ENCODE data around the gene ELMO2.

Gene ELMO2

GRCh38 chr20:46419882-46420281, 13.5 kb upstream of the ELMO2 start:
- no peak overlapping the region for H3K4me3 ChIP-seq (ENCODE audit: insufficient read length, low read depth)
- 0 out of 2 replicates have a peak, but pooled peaks cover 3% of the 10 kb centered on the region for H3K9me3 ChIP-seq (ENCODE audit: insufficient read depth, low read length)
- peaks cover 10% of the 10 kb centered on the region for H3K4me1 ChIP-seq (ENCODE audit: insufficient read depth, insufficient read length)
- TF ChIP-seq YY1 (IDR thresholded peaks at IDR 0.05; ENCODE audit: insufficient read depth, insufficient read length) (no peak), SUZ12 (IDR thresholded peaks at IDR 0.05; ENCODE audit: extremely low read depth, insufficient read depth, insufficient read length) (no peak), ZNF274 (IDR thresholded peaks at IDR 0.05; ENCODE audit: low read depth, low read length) (no peak)
- no peak for DNase-seq (ENCODE audit: low read depth, low spot score)
- no peak overlapping the region for H3K9ac ChIP-seq (ENCODE audit: insufficient read length, low read depth)
- H3K27me3 ChIP-seq (ENCODE audit: insufficient read depth, insufficient read length): no peaks in the 10 kb centered on the region
- H3K36me3 ChIP-seq (ENCODE audit: insufficient read depth, insufficient read length, low read length): no peaks in the 10 kb centered on the region

GRCh38 chr20:46416839-46417238, 10.4 kb upstream of the ELMO2 start:
- TF ChIP-seq YY1 (IDR thresholded peaks at IDR 0.05; ENCODE audit: insufficient read depth, insufficient read length): no peak
- TF ChIP-seq ZNF274 (IDR thresholded peaks at IDR 0.05; ENCODE audit: low read depth, low read length): no peak
- TF ChIP-seq SUZ12 (IDR thresholded peaks at IDR 0.05; ENCODE audit: extremely low read depth, insufficient read depth, insufficient read length): no peak
- Histone ChIP-seq H3K9ac (ENCODE audit: insufficient read length, low read depth) (no peak overlapping the region), H3K27me3 (ENCODE audit: insufficient read depth, insufficient read length) (no peaks in the 10 kb centered on the region), H3K9me3 (ENCODE audit: insufficient read depth, low read length) (peaks cover 3% of the 10 kb centered on the region; the same call in 1 of the 2 replicates), H3K4me1 (ENCODE audit: insufficient read depth, insufficient read length) (peaks cover 6% of the 10 kb centered on the region), H3K4me3 (ENCODE audit: insufficient read length, low read depth) (no peak overlapping the region), H3K36me3 (ENCODE audit: insufficient read depth, insufficient read length, low read length) (no peaks in the 10 kb centered on the region)
- DNase-seq (ENCODE audit: low read depth, low spot score): no peak

GRCh38 chr20:46416421-46416820, 10.0 kb upstream of the ELMO2 start:
- TF ChIP-seq ZNF274 (IDR thresholded peaks at IDR 0.05; ENCODE audit: low read depth, low read length): no peak
- H3K4me3 ChIP-seq (ENCODE audit: insufficient read length, low read depth): no peak overlapping the region
- H3K4me1 ChIP-seq (ENCODE audit: insufficient read depth, insufficient read length): peaks cover 6% of the 10 kb centered on the region
- H3K9ac ChIP-seq (ENCODE audit: insufficient read length, low read depth): no peak overlapping the region
- H3K36me3 ChIP-seq (ENCODE audit: insufficient read depth, insufficient read length, low read length): no peaks in the 10 kb centered on the region
- H3K9me3 ChIP-seq (ENCODE audit: insufficient read depth, low read length): peaks cover 3% of the 10 kb centered on the region; the same call in 1 of the 2 replicates
- no peak for DNase-seq (ENCODE audit: low read depth, low spot score)
- H3K27me3 ChIP-seq (ENCODE audit: insufficient read depth, insufficient read length): no peaks in the 10 kb centered on the region

GRCh38 chr20:46415773-46416172, 9.4 kb upstream of the ELMO2 start:
- no peaks in the 10 kb centered on the region for H3K27me3 ChIP-seq (ENCODE audit: insufficient read depth, insufficient read length)
- TF ChIP-seq SUZ12 (IDR thresholded peaks at IDR 0.05; ENCODE audit: extremely low read depth, insufficient read depth, insufficient read length): no peak
- no peak for TF ChIP-seq ZNF274 (IDR thresholded peaks at IDR 0.05; ENCODE audit: low read depth, low read length)
- TF ChIP-seq YY1 (IDR thresholded peaks at IDR 0.05; ENCODE audit: insufficient read depth, insufficient read length): no peak
- peaks cover 3% of the 10 kb centered on the region; the same call in 1 of the 2 replicates for H3K9me3 ChIP-seq (ENCODE audit: insufficient read depth, low read length)
- peaks cover 6% of the 10 kb centered on the region for H3K4me1 ChIP-seq (ENCODE audit: insufficient read depth, insufficient read length)
- DNase-seq (ENCODE audit: low read depth, low spot score): no peak
- no peak overlapping the region for H3K4me3 ChIP-seq (ENCODE audit: insufficient read length, low read depth)
- no peak overlapping the region for H3K9ac ChIP-seq (ENCODE audit: insufficient read length, low read depth)
- no peaks in the 10 kb centered on the region for H3K36me3 ChIP-seq (ENCODE audit: insufficient read depth, insufficient read length, low read length)

- H3K36me3 ChIP-seq (ENCODE audit: insufficient read depth, insufficient read length, low read length): no peaks in the 10 kb centered on the region
- H3K4me3 ChIP-seq (ENCODE audit: insufficient read length, low read depth): no peak overlapping the region
- no peak for DNase-seq (ENCODE audit: low read depth, low spot score)
- H3K27me3 ChIP-seq (ENCODE audit: insufficient read depth, insufficient read length): no peaks in the 10 kb centered on the region
- H3K9ac ChIP-seq (ENCODE audit: insufficient read length, low read depth): no peak overlapping the region
- no peak for TF ChIP-seq YY1 (IDR thresholded peaks at IDR 0.05; ENCODE audit: insufficient read depth, insufficient read length)
- TF ChIP-seq SUZ12 (IDR thresholded peaks at IDR 0.05; ENCODE audit: extremely low read depth, insufficient read depth, insufficient read length): no peak
- H3K9me3 ChIP-seq (ENCODE audit: insufficient read depth, low read length): peaks cover 3% of the 10 kb centered on the region; the same call in 1 of the 2 replicates
- H3K4me1 ChIP-seq (ENCODE audit: insufficient read depth, insufficient read length): peaks cover 6% of the 10 kb centered on the region
Observed at GRCh38 chr20:46414608-46415007, 8.2 kb upstream of the ELMO2 start.

GRCh38 chr20:46411637-46412036, 5.2 kb upstream of the ELMO2 start:
- H3K9ac ChIP-seq (ENCODE audit: insufficient read length, low read depth): no peak overlapping the region
- peaks cover 10% of the 10 kb centered on the region for H3K4me1 ChIP-seq (ENCODE audit: insufficient read depth, insufficient read length)
- H3K9me3 ChIP-seq (ENCODE audit: insufficient read depth, low read length): no peaks in the 10 kb centered on the region; the same call in 1 of the 2 replicates
- H3K27me3 ChIP-seq (ENCODE audit: insufficient read depth, insufficient read length): peaks cover 8% of the 10 kb centered on the region
- no peaks in the 10 kb centered on the region for H3K36me3 ChIP-seq (ENCODE audit: insufficient read depth, insufficient read length, low read length)
- no peak for DNase-seq (ENCODE audit: low read depth, low spot score)
- no peak overlapping the region for H3K4me3 ChIP-seq (ENCODE audit: insufficient read length, low read depth)
- no peak for TF ChIP-seq ZNF274 (IDR thresholded peaks at IDR 0.05; ENCODE audit: low read depth, low read length)
- no peak for TF ChIP-seq YY1 (IDR thresholded peaks at IDR 0.05; ENCODE audit: insufficient read depth, insufficient read length)
- no peak for TF ChIP-seq SUZ12 (IDR thresholded peaks at IDR 0.05; ENCODE audit: extremely low read depth, insufficient read depth, insufficient read length)

GRCh38 chr20:46408281-46408731, 1.9 kb upstream of the ELMO2 start:
- H3K4me1 ChIP-seq (ENCODE audit: insufficient read depth, insufficient read length): peaks cover 14% of the 10 kb centered on the region
- TF ChIP-seq YY1 (IDR thresholded peaks at IDR 0.05; ENCODE audit: insufficient read depth, insufficient read length) (no peak), ZNF274 (IDR thresholded peaks at IDR 0.05; ENCODE audit: low read depth, low read length) (no peak), SUZ12 (IDR thresholded peaks at IDR 0.05; ENCODE audit: extremely low read depth, insufficient read depth, insufficient read length) (no peak)
- no peak for DNase-seq (ENCODE audit: low read depth, low spot score)
- H3K36me3 ChIP-seq (ENCODE audit: insufficient read depth, insufficient read length, low read length): peaks cover 8% of the 10 kb centered on the region
- no peak overlapping the region for H3K4me3 ChIP-seq (ENCODE audit: insufficient read length, low read depth)
- H3K27me3 ChIP-seq (ENCODE audit: insufficient read depth, insufficient read length): peaks cover 8% of the 10 kb centered on the region
- H3K9me3 ChIP-seq (ENCODE audit: insufficient read depth, low read length): no peaks in the 10 kb centered on the region
- H3K9ac ChIP-seq (ENCODE audit: insufficient read length, low read depth): no peak overlapping the region

GRCh38 chr20:46407671-46407996, 1.2 kb upstream of the ELMO2 start:
- H3K4me3 ChIP-seq (ENCODE audit: insufficient read length, low read depth): no peak overlapping the region
- peaks cover 8% of the 10 kb centered on the region for H3K27me3 ChIP-seq (ENCODE audit: insufficient read depth, insufficient read length)
- DNase-seq (ENCODE audit: low read depth, low spot score): no peak
- TF ChIP-seq SUZ12 (IDR thresholded peaks at IDR 0.05; ENCODE audit: extremely low read depth, insufficient read depth, insufficient read length) (no peak), YY1 (IDR thresholded peaks at IDR 0.05; ENCODE audit: insufficient read depth, insufficient read length) (no peak), ZNF274 (IDR thresholded peaks at IDR 0.05; ENCODE audit: low read depth, low read length) (no peak)
- H3K36me3 ChIP-seq (ENCODE audit: insufficient read depth, insufficient read length, low read length): peaks cover 15% of the 10 kb centered on the region
- no peak overlapping the region for H3K9ac ChIP-seq (ENCODE audit: insufficient read length, low read depth)
- no peaks in the 10 kb centered on the region for H3K9me3 ChIP-seq (ENCODE audit: insufficient read depth, low read length)
- H3K4me1 ChIP-seq (ENCODE audit: insufficient read depth, insufficient read length): peaks cover 10% of the 10 kb centered on the region
